Stimulated activated naive CD4-positive, alpha-beta T cell treated with Interleukin-2 at 50 U/mL for 16 hours (primary cell): ENCODE data around the gene SERPINE1.
"Not testable (repeated sequence)": the region's sequence is repeated elsewhere in the genome, so short reads cannot be mapped to it uniquely, and the experiment has no call there.

Experiments used
- DNase-seq: peaks from one replicate; lab custom pipeline; 2025; lab: John Stamatoyannopoulos, UW

SERPINE1 gene

DNA sequence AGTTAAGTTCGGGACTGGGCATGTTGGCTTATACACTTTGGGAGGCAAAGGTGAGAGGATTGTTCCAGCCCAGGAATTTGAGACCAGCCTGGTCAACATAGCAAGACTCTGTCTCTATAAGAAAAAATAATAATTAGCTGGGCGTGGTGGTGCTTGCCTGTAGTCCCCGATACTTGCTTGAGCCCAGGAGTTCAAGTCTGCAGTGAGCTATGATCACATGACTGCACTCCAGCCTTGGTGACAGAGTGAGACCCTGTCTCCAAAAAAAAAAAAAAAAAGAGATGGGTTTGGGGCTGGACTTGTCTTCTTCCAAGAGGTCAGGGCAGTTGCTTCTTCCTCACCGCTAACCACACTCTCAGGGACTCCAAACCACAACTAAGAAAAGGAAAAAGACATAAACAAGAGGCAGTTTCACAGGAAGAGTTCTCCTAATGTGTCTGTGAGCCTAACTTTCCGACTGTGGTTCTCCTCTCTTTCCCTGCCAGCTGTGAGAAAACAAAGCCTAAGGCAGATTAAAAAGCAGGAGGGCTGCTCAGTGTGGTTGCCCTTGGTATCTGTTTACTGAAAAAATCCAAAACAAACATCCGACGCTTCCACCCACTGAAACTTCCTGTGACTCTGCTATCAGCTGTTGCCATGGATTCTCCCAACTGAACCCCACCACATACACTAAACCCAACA is 2.4 kb upstream of the SERPINE1 start:
- DNase-seq = no peak

DNA sequence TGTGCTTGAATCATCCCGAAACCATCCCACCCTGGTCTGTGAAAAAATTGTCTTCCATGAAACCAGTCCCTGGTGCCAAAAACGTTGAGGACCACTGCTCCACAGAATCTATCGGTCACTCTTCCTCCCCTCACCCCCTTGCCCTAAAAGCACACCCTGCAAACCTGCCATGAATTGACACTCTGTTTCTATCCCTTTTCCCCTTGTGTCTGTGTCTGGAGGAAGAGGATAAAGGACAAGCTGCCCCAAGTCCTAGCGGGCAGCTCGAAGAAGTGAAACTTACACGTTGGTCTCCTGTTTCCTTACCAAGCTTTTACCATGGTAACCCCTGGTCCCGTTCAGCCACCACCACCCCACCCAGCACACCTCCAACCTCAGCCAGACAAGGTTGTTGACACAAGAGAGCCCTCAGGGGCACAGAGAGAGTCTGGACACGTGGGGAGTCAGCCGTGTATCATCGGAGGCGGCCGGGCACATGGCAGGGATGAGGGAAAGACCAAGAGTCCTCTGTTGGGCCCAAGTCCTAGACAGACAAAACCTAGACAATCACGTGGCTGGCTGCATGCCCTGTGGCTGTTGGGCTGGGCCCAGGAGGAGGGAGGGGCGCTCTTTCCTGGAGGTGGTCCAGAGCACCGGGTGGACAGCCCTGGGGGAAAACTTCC is 784 bp upstream of the SERPINE1 start:
- DNase-seq = no peak

DNA sequence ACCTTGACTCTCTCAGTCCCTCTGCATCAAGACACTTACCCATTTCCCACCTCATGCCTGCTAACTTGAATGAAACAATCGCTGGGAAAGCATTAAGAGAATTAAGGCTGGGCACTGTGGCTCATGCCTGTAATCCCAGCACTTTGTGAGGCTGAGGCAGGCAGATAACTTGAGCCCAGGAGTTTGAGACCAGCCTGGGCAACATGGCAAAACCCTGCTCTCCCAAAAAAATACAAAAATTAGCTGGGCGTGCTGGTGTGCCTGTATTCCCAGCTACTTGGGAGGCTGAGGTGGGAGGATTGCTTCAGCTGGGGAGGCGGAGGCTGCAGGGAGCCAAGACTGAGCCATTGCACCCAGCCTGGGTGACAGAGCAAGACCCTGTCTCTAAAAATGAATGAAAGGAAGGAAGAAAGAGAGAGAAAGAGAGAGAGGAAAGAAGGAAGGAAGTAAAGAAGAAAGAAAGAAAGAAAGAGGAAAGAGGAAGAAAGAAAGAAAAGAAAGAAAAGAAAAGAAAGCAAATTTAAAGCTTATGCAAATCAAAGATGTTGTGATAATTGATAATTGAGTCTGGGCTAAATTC is 646 bp downstream of the SERPINE1 start:
- DNase-seq = no peak

DNA sequence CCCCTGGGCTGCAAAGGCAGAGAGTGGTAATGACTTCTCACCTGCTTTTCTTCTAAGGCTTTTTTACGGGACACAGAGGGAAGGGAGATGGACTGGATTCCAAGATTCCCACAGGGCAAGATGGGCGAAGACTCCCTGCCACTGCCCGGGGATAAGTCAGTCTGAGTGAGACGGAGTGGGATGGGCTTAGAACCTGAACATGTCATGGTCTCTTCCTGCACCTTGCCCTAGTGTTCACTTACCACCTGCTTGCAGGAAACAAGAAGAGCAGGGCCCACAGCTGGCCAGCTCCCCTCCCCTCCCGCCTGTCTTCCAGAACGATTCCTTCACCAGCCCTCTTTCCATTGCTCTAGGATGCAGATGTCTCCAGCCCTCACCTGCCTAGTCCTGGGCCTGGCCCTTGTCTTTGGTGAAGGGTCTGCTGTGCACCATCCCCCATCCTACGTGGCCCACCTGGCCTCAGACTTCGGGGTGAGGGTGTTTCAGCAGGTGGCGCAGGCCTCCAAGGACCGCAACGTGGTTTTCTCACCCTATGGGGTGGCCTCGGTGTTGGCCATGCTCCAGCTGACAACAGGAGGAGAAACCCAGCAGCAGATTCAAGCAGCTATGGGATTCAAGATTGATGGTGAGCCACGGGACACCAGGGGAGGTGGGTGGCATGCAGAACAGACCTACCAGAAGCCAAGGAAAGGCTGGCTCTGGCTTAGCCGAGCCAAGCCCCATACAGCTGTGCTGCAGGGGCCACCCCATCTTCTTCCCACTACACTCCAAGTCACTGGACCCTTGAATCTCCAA is 1.3 kb downstream of the SERPINE1 start:
- DNase-seq = no peak

DNA sequence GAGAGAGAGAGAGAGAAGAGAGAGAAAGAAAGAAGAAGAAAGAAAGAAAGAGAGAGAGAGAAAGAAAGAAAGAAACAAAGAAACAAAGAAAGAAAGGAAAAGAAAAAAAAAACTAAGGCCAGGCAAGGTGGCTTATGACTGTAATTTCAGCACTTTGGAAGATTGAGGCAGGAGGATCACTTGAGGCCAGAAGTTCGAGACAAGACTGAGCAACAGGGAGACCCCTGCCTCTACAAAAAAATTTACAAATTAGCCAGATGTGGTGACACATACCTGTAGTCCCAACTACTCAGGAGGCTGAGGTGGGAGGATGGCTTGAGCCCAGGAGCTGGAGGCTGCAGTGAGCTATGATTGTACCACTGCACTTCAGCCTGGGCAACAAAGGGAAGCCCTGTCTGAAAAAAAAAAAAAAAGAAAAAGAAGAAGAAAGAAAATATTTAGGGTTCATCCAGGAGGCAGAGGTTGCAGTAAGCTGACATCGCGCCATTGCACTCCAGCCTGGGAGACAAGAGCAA is 2.8 kb downstream of the SERPINE1 start:
- no peak for DNase-seq

DNA sequence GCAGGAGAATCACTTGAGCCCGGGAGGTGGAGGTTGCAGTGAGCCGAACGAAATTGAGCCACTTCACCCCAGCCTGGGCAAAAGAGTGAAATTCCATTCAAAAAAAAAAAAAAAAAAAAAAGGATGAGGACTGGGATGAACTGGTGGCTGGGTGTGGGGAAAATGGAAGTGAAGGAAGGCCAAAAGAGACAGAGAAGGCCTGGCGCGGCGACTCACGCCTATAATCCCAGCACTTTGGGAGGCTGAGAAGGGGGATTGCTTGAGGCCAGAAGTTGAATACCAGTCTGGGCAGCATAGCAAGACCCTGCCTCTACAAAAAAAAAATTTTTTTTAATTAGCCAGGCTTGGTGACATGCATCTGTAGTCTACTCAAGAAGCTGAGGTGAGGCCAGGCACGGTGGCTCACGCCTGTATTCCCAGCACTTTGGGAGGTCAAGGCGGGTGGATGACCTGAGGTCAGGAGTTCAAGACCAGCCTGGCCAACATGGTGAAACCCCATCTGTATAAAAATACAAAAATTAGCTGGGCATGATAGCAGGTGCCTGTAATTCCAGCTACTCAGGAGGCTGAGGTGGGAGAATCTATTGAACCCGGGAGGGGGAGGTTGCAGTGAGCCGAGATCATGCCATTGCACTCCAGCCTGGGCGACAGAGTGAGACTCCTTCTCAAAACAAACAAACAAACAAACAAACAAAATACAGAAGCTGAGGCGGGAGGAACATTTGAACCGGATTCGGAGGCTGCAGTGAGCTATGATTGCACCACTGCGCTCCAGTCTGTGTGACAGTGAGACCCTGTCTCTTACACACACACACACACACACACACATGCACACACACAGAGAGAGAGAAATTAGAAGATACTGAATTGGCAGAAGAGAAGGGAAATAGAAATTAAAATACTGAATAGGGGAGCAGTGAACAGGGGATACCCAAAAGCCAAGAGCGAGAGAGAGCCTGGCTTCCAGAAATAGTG is 6.0 kb downstream of the SERPINE1 start:
- not testable (repeated sequence) for DNase-seq

DNA sequence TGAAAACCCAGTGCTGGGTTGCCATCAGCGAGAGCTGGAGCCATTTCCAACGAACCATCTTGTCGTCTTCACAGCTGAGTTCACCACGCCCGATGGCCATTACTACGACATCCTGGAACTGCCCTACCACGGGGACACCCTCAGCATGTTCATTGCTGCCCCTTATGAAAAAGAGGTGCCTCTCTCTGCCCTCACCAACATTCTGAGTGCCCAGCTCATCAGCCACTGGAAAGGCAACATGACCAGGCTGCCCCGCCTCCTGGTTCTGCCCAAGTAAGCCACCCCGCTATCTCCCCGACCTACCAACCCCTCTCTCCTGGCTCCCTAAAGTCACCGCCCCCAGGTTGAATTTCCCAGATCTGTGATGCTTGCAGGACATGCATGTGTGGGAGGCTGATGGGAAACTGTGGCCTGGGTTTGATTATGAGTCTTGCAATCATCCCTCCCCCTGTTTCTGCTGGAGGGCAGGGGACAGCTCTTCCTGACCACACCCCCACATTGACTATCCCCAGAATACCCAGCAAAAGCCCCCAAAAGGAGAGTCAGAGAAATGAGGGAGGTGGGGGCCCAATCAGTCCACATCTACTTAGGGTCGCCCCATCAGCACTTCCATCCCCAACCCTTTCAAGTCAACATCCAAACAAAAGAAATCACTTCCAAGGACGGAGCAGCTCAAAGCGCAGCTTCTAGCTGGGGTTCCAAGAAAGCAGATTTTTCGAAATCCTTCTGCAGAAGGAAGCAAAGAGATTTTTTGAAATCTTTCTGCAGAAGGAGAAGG is 6.9 kb downstream of the SERPINE1 start:
- DNase-seq = no peak

DNA sequence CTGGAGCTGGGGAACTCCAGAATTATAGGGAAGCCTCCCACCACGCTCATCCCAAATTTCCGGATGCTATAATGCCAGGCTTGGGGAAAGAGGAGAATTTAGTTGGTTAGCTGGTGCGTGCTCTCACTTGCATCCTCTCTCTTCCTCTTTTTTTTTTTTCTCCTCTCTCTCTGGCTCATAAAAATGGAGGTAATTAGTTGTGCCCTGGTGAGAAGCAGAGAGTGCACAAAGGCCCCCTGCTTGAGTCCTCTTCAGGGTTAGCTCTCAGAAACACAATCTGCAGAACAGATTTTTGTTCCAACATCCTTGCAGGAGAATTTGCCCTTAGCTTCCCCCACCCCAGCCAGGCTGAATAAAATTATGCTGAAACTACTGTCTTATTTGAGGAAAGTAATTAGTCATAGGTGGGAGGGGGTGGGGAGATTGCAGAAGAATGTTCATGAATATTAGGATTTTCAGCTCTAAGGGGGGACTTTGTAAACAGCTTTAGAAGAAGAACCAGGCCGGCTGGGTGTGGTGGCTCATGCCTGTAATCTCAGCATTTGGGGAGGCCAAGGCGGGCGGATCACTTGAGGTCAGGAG is 7.6 kb downstream of the SERPINE1 start:
- DNase-seq = no peak

DNA sequence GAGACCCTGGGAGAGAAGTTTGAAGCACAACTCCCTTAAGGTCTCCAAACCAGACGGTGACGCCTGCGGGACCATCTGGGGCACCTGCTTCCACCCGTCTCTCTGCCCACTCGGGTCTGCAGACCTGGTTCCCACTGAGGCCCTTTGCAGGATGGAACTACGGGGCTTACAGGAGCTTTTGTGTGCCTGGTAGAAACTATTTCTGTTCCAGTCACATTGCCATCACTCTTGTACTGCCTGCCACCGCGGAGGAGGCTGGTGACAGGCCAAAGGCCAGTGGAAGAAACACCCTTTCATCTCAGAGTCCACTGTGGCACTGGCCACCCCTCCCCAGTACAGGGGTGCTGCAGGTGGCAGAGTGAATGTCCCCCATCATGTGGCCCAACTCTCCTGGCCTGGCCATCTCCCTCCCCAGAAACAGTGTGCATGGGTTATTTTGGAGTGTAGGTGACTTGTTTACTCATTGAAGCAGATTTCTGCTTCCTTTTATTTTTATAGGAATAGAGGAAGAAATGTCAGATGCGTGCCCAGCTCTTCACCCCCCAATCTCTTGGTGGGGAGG is 10.8 kb downstream of the SERPINE1 start:
- DNase-seq = no peak

DNA sequence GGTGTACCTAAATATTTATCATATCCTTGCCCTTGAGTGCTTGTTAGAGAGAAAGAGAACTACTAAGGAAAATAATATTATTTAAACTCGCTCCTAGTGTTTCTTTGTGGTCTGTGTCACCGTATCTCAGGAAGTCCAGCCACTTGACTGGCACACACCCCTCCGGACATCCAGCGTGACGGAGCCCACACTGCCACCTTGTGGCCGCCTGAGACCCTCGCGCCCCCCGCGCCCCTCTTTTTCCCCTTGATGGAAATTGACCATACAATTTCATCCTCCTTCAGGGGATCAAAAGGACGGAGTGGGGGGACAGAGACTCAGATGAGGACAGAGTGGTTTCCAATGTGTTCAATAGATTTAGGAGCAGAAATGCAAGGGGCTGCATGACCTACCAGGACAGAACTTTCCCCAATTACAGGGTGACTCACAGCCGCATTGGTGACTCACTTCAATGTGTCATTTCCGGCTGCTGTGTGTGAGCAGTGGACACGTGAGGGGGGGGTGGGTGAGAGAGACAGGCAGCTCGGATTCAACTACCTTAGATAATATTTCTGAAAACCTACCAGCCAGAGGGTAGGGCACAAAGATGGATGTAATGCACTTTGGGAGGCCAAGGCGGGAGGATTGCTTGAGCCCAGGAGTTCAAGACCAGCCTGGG is 11.4 kb downstream of the SERPINE1 start:
- peak; percentile 85 for DNase-seq

DNA sequence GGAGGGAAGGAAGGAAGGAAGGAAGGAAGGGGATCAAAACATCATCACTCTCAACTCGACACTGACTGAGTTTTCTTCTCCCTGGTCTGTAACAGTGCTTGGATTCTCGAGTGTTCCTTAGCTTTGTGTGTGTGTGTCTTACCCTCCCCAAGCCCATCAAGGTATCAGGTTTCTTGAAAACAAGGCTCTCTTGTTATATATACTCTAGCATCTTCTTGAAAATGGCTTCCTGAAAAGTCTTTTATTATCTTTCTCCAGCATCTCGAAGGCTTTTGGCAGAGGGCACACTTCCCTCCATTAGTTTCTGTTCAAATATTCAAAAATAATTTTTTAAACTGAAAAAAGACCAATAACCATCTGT is 13.4 kb downstream of the SERPINE1 start:
- no peak for DNase-seq

DNA sequence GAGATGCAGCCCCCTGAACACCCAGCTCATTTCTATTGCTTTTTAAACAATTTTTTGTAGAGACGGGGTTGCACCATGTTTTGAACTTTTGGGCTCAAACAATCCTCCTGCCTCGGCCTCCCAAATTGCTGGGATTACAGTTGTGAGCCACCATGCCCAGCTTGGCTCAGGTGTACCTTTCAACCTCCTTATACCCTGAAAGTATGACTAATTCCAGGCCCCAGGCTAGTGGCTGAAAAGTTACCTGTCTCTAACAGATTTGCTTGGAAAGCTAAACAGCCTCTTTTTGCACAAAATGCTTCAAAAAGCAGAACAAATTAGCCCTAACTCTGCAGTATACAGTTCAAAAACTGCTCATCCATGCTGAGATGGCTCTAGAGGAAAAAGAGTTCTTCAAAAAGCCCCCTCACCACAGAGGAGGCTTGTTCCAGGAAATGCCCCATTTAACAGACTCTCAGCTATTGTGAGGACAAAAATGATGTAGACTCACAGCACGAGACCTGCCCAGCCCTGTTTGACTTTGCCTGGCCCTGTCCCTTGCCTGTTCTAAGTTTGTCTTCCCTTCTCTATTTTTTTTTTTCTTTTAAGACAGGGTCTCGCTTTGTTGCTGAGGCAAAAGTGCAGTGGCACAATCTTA is 14.0 kb downstream of the SERPINE1 start:
- DNase-seq = no peak

DNA sequence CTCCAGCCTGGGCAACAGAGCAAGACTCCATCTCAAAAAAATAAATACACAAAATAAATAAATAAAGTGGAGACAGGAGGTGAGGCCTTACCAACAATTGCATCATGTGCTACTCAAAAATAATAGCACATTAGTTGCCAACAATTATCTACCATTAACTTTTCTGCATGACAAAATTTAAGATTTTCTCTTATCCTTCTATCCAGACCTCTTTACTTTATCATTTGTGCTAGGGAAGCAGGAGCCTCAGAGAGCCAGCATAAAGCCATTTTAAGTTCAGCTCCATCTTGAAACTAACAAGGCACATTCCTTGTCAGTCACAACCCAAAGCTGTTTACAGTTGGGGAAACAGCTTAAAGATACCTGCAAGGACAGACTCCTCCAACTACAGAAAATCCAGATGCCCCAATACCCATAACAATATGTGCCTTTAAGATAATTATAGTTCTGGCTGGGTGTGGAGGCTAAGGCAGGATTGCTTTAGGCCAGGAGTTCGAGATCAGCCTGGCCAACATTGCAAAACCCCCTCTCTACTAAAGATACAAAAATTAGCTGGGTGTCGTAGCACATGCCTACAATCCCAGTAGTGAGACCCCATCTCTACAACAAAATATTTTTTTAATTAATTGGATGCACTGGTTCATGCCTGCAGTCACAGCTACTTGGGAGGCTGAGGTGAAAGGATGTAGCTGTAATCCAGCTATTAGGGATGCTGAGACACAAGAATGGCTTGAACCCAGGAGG is 25.2 kb downstream of the SERPINE1 start:
- no peak for DNase-seq

DNA sequence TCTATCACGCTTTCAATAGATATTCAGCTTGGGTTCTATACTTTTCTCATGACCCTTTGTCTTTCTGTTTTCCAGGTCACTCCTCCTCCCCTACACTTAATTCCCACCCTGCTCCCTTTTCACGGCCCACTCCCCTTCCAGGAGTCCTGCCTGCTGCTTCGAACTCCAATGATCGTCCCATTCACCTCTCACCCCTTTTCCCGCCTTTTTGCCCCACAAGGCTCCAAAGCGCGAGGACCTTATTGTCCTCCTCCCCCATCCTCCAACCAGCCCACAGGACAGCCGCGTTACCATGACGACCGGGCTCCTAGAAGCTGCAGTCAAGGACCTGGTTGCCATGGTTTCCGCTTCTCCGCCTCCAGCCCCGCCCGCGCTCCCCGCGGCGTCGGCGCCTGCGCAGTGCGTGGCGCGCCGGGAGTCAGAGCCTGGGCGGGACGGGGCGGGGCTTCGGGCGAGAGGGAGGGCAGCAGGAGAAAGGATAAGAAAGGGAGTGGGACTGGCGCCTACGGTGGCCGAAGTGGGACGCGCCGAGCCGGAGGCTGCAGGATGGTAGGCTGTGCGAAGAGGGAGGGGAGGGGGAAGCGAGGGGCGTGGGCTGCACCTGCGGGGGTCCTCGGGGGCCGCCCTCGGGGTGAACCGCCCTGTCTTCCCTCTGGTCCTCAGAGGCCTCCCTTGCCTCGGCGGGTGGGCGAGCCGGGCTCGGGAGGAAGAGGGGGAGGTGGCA is 27.2 kb downstream of the SERPINE1 start, which contains the start of gene AP1S1:
Gene AP1S1, plus strand, starts transcription at position 508 of the 724 bp plus-strand sequence. Its CDS starts 39 bp downstream, at position 547.
- peak; percentile 91 for DNase-seq

DNA sequence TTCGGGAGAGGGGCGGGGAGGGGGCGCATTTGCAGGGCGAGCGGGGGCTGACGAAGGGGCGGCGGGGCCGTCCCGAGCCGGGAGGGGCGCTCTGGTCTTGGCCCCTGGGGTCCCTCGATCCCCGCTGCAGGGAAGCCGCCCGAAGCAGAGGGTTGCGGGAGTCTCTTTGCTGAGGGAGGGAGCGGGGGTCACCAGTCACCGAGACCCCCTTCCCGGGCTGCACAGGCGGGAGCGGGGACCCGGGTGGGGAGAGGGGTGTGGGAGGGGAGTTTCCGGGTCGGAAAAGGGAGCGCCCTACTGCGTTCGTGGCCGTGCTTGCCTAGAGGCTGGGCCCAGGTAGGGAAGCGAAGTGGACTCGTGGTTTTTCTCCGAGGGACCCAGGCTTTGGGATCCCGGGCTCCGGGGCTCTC is 27.8 kb downstream of the SERPINE1 start:
- DNase-seq = no peak

DNA sequence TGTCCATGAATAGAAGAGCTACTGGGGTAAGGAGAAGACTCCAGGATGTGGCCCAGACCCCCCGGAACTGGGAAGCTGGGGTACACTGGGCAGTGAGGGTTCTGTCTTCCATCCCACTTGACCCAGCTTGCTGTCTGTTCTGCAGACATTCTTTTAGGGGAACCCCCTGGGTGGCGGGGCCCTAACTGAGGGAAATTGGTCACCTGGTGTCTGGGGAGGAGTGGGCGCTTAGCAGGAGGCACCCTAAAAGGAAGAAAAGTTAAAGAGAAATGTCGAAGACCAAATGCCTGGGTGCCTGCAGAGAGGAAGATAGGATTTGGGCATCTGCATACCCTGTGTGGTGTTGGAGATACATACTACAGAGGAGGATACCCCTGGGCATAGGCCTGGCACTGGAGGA is 28.4 kb downstream of the SERPINE1 start:
- no peak for DNase-seq

DNA sequence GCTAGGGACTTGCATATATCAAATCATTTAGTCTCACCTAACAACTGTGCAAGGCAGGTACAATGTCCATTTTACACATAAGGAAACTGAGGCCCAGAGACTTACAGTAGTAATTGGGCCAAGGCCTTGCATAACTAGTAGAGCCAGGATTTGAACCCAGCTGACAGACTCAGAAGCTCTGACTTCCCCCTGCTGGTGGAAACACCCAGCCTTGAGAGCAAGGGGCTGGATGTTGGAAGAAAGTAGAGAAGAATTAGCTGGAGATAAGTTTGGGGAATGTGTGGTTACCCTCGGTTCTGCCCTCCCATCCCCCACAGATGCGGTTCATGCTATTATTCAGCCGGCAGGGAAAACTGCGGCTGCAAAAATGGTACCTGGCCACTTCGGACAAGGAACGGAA is 29.4 kb downstream of the SERPINE1 start:
- no peak for DNase-seq
